SU-DHL-6 (cell line): ENCODE results near the gene BCKDK.

Experiments used
- H2AFZ ChIP-seq: fragments of 200-600 bp; sonication (generic); 2 replicates; pipeline ENCODE4 v1.6.1; 2014; ENCODE audit warnings: low read depth, mild to moderate bottlenecking, moderate library complexity, mixed read lengths, antibody characterized with exemption, low read length; ENCODE audit not compliant: severe bottlenecking
- H3F3A ChIP-seq: fragments of 200-600 bp; shearing (Covaris generic); 2 replicates; pipeline ENCODE4 v1.6.0; 2016; ENCODE audit warnings: antibody characterized with exemption, mild to moderate bottlenecking; ENCODE audit not compliant: insufficient read depth
- H3K27ac ChIP-seq: fragments of 200-600 bp; sonication (generic); 2 replicates; pipeline ENCODE4 v1.5.1; 2016; ENCODE audit warnings: low read depth, mild to moderate bottlenecking, low read length, moderate library complexity, mixed read lengths
- H3K27me3 ChIP-seq: fragments of 200-600 bp; sonication (generic), shearing (Covaris generic); 2 replicates; pipeline ENCODE4 v1.6.0; 2014; ENCODE audit warnings: mild to moderate bottlenecking, low read length
- H3K36me3 ChIP-seq: fragments of 200-600 bp; sonication (generic); 2 replicates; pipeline ENCODE4 v1.6.1; 2014; ENCODE audit warnings: mild to moderate bottlenecking, low read length, mixed read lengths
- H3K4me2 ChIP-seq: fragments of 300-600, 200-600 bp; shearing (Covaris generic), sonication (generic); 2 replicates; pipeline ENCODE4 v1.6.0; 2014; ENCODE audit warnings: low read length, low read depth, mild to moderate bottlenecking; ENCODE audit not compliant: poor library complexity, severe bottlenecking
- H3K4me3 ChIP-seq: fragments of 200-600 bp; sonication (generic); 2 replicates; pipeline ENCODE4 v1.5.1; 2014; ENCODE audit warnings: antibody characterized with exemption, low read length, mild to moderate bottlenecking, mixed read lengths; ENCODE audit not compliant: insufficient read depth, poor library complexity, severe bottlenecking
- H3K79me2 ChIP-seq: fragments of 200-600 bp; sonication (generic); 2 replicates; pipeline ENCODE4 v1.6.1; 2014; ENCODE audit warnings: mild to moderate bottlenecking, low read length, moderate library complexity; ENCODE audit not compliant: insufficient read depth
- H3K9ac ChIP-seq: fragments of 200-600 bp; sonication (generic); 2 replicates; pipeline ENCODE4 v1.7.0; 2014; ENCODE audit warnings: mild to moderate bottlenecking, low read length
- H3K9me2 ChIP-seq: fragments of 200-600 bp; sonication (generic); replicated peaks from 2 replicates; pipeline ENCODE4 v1.6.1; 2014; ENCODE audit warnings: low read length; ENCODE audit not compliant: insufficient read depth
- H3K9me3 ChIP-seq: fragments of 200-600 bp; sonication (generic); 2 replicates; pipeline ENCODE4 v1.6.1; 2014; ENCODE audit warnings: low read length, mixed read lengths; ENCODE audit not compliant: insufficient read depth
- H4K20me1 ChIP-seq: fragments of 200-600 bp; sonication (generic); 2 replicates; pipeline ENCODE4 v1.6.1; 2014; ENCODE audit warnings: low read depth, mild to moderate bottlenecking, antibody characterized with exemption, low read length, moderate library complexity, mixed read lengths
- EZH2phosphoT487 ChIP-seq: fragments of 200-600 bp; sonication (generic), shearing (Covaris generic); conservative IDR thresholded peaks from 2 replicates; pipeline ENCODE4 v1.6.1; 2018; ENCODE audit warnings: mild to moderate bottlenecking, antibody characterized with exemption, low read length, moderate library complexity, mixed read lengths
- TF ChIP-seq, protein P1 (sequence below): fragments of 200-600 bp; sonication (generic); IDR thresholded peaks from one replicate; pipeline ENCODE4 v1.5.1; 2017; ENCODE audit warnings: antibody characterized with exemption, mild to moderate bottlenecking, low read length, moderate library complexity; ENCODE audit not compliant: insufficient read depth, poor library complexity, severe bottlenecking

The BCKDK gene

DNA sequence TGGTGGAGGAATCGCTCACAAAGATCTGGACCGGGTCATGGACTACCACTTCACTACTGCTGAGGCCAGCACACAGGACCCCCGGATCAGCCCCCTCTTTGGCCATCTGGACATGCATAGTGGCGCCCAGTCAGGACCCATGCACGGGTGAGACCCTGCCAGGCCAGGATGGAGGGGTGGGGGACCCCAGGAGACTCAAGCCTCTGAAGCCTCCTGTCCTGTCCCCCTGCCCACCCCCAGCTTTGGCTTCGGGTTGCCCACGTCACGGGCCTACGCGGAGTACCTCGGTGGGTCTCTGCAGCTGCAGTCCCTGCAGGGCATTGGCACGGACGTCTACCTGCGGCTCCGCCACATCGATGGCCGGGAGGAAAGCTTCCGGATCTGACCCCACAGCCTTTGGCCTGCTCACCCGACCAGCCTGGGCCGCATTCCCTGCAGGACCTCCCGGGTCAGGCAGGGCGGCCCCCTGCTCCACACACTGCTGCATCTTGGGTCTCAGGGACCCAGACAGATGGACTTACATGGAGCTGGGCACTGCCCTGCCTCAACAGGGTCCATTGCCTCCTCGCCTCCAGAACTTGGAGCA is 3.8 kb downstream of the BCKDK start:
- no peak overlapping the region for H3K4me3 ChIP-seq
- H2AFZ ChIP-seq: no peak overlapping the region
- no peaks in the 10 kb centered on the region for H3K27me3 ChIP-seq
- H3F3A ChIP-seq: 0 out of 2 replicates have a peak, but pooled peaks cover 12% of the 10 kb centered on the region
- H3K9me3 ChIP-seq: no peaks in the 10 kb centered on the region
- H3K79me2 ChIP-seq: 0 out of 2 replicates have a peak, but pooled peaks cover 11% of the 10 kb centered on the region
- no peak overlapping the region for H3K4me2 ChIP-seq
- H3K27ac ChIP-seq: no peak overlapping the region
- H3K9me2 ChIP-seq: no peaks in the 10 kb centered on the region
- H4K20me1 ChIP-seq: no peaks in the 10 kb centered on the region
- H3K36me3 ChIP-seq: no peaks in the 10 kb centered on the region
- no peak for TF ChIP-seq EZH2phosphoT487
- TF ChIP-seq, protein P1, sequence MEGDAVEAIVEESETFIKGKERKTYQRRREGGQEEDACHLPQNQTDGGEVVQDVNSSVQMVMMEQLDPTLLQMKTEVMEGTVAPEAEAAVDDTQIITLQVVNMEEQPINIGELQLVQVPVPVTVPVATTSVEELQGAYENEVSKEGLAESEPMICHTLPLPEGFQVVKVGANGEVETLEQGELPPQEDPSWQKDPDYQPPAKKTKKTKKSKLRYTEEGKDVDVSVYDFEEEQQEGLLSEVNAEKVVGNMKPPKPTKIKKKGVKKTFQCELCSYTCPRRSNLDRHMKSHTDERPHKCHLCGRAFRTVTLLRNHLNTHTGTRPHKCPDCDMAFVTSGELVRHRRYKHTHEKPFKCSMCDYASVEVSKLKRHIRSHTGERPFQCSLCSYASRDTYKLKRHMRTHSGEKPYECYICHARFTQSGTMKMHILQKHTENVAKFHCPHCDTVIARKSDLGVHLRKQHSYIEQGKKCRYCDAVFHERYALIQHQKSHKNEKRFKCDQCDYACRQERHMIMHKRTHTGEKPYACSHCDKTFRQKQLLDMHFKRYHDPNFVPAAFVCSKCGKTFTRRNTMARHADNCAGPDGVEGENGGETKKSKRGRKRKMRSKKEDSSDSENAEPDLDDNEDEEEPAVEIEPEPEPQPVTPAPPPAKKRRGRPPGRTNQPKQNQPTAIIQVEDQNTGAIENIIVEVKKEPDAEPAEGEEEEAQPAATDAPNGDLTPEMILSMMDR: no peak
- no peak overlapping the region for H3K9ac ChIP-seq

- H3K4me3 ChIP-seq: no peak overlapping the region
- no peak overlapping the region for H3K4me2 ChIP-seq
- 0 out of 2 replicates have a peak, but pooled peaks cover 5% of the 10 kb centered on the region for H3F3A ChIP-seq
- no peaks in the 10 kb centered on the region for H3K36me3 ChIP-seq
- H3K79me2 ChIP-seq: 0 out of 2 replicates have a peak, but pooled peaks cover 11% of the 10 kb centered on the region
- no peaks in the 10 kb centered on the region for H3K9me3 ChIP-seq
- H2AFZ ChIP-seq: no peak overlapping the region
- H3K9ac ChIP-seq: no peak overlapping the region
- no peaks in the 10 kb centered on the region for H3K27me3 ChIP-seq
- no peaks in the 10 kb centered on the region for H3K9me2 ChIP-seq
- no peaks in the 10 kb centered on the region for H4K20me1 ChIP-seq
- H3K27ac ChIP-seq: no peak overlapping the region
- TF ChIP-seq, protein P1: no peak
- no peak for TF ChIP-seq EZH2phosphoT487
These were observed 4.5 kb downstream of the BCKDK start for GRCh38 chr16:31112711-31113110.

GRCh38 chr16:31113121-31114120 is 5.2 kb downstream of the BCKDK start:
- Histone ChIP-seq H3K9ac (no peak overlapping the region), H3K4me2 (no peak overlapping the region), H3K27ac (no peak overlapping the region), H3K79me2 (peaks cover 15% of the 10 kb centered on the region), H3F3A (0 out of 2 replicates have a peak, but pooled peaks cover 5% of the 10 kb centered on the region), H3K36me3 (no peaks in the 10 kb centered on the region), H4K20me1 (peaks cover 4% of the 10 kb centered on the region; the same call in 1 of the 2 replicates), H3K9me2 (no peaks in the 10 kb centered on the region), H3K9me3 (no peaks in the 10 kb centered on the region), H3K27me3 (no peaks in the 10 kb centered on the region), H3K4me3 (no peak overlapping the region), H2AFZ (no peak overlapping the region)
- TF ChIP-seq EZH2phosphoT487: no peak
- TF ChIP-seq, protein P1: no peak
